HS-5 (cell line): ENCODE results near the gene PRKCH.

Experiments used
- DNase-seq: peaks from one replicate; pipeline ENCODE4 v3.0.0-alpha.2; 2012; ENCODE audit warnings: low read depth

PRKCH gene

DNA sequence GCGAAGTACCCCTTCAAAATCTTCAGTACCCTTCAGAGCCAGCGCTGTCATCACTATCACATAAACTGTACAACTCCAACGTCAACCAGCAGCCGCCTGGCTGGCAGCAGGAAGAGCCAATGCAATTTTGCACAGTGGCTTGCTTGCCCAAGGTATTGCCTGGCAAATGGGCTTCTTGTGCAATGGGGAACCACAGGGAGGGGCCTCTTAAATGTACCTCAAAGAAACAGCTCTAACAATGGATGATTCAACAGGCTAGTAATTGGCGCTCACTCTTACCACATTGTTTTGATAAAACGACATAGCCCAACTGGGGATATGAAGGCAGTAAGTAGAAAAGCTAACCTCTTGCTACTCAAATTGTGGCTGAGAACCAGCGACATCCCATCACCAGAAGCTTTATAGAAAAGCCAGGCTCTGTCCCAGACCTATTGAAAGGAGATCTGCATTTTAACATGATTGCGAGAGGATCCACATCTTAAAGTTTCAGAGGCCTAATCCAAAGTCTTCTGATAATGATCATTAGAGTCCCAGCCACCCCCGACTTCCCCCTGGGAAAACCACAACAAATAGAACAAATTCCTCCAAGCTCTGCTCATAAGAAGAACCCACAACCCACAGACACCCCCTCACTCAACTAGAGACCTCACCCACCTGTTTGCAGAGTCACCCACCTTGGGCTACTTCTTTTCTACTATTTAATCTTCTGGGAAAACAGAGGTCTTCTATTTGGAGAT is 248.6 kb downstream of the PRKCH start:
- no peak for DNase-seq

DNA sequence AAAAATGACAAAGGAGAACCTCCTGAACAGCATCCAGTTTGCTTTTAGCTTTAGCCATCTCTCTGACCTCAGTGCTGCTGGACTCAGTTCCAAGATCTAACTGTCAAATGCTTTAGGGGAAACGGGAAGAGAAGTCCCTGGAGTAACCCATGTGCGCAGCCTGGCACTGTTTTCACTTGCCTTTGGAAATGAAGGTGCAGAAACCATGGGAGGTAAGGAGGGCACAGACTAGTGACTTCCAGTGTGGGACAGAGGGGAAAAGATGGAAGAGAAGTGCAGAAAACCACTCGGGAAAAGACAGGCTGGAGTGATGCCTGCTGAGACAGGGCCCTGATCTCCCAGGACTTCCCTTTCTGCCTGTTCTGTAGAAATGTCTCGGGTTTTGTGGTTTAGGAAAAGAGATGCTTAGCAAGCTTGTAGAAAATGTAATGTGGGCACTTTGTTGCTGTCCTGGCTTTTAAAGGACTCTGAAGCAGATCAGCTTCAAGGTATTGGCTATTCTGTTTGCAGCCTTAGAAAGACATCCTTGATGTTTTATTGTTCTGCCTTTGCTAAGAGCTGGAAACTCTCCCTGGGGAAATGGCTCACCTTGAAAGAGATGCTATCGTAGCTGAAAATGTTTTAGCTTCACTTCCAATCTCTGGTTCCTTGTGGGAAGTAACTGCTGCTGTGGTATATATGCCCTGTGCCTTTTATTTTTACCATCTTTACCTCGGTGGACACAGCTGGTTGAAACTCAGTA is 249.3 kb downstream of the PRKCH start:
- DNase-seq, result no peak

- DNase-seq, result no peak
These were observed 250.5 kb downstream of the PRKCH start for GRCh38 chr14:61571917-61572316.

DNA sequence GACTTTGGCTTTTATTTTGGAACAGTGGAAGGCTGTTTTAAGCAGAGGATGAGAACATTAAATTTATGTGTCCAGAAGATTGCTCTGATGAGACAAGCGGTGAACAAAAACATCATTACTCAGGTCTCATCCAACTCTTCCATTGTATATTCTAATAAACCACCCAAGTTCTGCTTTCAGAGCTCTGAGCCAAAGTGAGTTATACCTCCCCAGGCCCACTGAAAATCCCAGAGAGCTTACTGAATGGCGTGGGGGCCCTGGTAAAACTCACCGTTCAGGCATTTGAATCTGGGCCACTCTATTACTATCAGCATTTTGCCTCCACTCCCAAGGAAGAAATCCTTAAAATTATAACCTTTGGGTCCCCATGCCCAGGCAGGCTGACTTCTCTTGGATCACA is 251.9 kb downstream of the PRKCH start:
- DNase-seq, result no peak

DNA sequence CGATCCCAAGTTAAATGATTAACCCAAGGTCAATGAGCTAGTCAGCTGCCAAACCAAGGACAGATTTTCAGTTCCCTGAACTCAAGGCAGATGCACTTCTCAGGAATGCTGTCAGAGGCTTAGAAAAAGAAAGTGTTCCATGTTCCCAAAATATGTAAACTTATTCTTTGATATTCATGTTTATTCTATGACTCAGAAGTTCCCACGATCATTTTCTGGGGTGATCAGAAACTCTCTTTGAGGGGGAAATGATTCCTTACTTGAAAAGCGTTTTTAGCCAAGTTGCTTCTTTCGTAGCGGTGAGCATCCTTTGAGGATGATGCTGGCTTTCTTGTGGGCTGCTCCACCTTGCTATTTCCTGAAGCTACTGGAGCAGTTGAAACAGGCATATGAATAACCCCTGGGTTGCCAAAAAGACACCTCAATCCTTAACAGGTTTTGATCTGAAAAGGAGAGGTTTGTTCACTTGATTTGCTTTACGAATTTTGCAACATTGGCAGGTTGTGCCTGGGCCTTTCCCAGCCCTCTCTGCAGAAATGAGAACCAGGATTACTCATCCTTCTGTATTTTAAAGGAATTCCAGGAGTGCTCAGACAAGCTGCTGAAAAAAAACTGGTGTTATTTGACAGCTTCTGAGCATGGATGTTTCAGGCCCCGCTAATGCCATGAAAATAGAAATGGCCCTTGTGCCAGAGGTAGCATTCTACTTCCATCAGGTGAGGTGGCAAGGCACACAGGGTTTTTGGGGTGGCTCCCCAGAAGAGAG is 252.6 kb downstream of the PRKCH start:
- DNase-seq, result no peak

- no peak for DNase-seq
These were observed 253.1 kb downstream of the PRKCH start for GRCh38 chr14:61574514-61574807.

GRCh38 chr14:61575126-61575525 is 253.7 kb downstream of the PRKCH start:
- DNase-seq, result no peak

GRCh38 chr14:61575551-61576150 is 254.3 kb downstream of the PRKCH start:
- DNase-seq, result no peak

DNA sequence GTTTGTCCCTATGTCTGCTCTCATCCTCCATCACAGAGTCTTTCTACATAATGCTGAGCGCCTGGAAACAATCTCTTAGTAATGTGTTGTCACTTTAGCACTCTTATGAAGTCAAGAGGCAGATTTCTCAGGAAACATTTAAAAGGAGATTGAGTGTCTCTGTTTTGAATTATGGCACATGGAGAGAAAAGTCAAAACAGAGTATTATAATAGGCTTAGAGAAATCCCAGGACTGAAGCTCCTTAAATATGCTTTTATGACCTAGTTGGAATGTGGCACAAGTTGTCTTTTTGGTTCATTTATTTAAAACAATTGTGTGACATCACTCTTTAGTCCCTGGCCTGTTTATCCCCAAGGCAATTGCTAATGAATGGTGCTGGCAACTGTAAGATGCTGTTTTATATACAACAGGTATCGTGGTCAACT is 256.1 kb downstream of the PRKCH start:
- DNase-seq, result no peak

DNA sequence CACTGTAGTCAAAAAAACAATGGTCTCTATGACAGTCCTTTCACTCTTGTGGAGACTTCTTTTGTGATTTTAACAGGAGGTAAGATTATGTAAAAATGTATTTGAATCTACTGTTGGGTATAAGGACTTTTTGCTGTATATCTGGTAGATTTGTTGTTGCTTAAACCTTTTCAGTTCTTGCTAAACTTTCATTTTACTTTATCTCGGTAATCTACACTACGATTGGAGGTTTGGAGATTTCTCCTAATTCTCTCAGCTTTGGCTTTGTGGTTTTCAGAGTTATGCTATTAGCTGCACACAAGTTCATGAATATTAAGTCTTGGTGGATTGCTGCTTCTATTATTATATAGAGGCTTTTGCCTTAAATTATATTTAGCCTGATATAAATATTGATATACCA is 257.4 kb downstream of the PRKCH start:
- DNase-seq, result no peak

DNA sequence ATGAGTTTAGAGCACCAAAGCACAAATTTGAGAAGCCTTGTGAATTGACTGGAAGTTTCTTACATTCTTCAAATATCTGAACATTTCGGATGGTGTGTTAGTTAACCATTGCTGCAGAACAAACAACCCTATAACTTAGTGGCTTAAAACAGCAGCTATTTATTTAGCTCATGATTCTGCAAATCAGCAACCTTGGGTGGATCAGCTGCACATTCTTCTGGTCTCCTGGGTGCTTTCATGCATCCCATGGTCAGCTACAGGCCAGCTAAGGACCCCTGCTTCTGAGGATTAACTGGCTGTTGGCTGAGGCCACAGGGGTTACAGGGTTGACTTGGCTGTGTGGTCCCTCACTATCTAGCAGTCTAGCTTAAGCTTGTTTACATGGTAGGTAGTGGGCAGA is 260.0 kb downstream of the PRKCH start:
- DNase-seq, result no peak

GRCh38 chr14:61581955-61582615 is 260.7 kb downstream of the PRKCH start:
- DNase-seq, result no peak

DNA sequence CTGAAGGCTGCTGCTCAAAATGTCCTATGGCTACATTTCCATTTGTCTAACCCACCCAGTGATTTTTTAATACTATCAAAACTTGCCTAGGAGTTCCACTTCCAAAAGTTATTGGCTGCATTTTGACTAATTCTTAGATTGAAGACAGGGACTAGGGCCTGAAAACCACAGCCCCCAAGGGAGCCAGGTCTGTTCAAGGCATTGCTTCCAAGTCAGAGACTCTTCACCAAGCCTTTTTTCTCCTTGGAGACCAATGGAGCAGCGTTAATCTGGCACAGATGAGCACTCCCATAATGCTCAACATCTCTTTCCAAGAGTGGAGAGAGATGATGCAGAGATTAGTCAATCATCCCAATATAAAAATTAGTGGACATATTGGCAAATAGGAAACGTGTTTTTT is 261.4 kb downstream of the PRKCH start:
- no peak for DNase-seq

- peak; percentile 51 for DNase-seq
These were observed 263.0 kb downstream of the PRKCH start for GRCh38 chr14:61584331-61584741.

GRCh38 chr14:61585598-61586543 is 264.5 kb downstream of the PRKCH start:
- peak; percentile 47 for DNase-seq

- peak; percentile 67 for DNase-seq
These were observed 265.2 kb downstream of the PRKCH start for GRCh38 chr14:61586544-61587055.

GRCh38 chr14:61587081-61587713 is 265.8 kb downstream of the PRKCH start:
- DNase-seq, result no peak

GRCh38 chr14:61588419-61588901 is 267.1 kb downstream of the PRKCH start:
- DNase-seq, result no peak

DNA sequence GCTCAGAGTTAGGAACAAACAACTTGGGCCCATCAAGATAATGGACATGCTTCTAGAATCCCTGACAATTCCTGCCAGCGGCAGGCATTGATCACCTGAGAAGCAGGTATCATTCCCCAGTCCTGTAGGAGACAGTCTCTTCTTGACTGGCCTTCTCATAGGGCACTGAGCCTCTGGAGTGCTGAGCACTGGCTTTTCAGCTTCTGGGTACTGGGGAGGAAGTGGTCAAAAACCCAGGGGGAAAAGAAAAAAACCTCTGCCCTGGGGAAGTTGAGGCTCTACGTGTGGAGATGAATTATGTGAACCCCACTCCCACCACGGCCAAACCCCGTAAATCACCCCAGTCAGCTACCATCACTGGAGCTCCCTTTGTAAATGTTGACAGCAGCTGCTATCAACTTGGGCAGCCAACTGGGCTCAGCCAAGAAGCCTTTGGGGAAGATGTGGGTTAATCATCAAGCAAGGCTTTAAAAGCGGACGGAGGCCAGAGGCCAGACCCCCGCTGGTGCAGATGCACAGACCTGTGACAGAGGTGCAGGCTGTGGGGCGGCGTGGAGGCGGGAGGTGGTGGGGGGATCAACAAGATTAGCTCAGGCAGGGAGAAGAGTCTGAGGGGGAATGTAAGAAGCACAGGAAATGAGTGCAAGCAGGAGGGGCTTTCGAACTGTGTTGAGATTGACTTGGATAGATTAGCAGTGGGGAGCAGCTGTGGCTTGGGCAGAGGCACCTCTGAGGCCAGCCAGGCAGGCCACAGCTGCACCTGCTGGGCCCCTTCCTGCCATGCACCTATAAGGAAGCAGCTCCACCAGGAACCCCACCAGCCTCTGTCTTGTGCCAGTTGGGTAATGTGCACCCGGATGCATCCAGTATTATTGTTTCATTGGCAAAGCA is 268.6 kb downstream of the PRKCH start:
- DNase-seq, result no peak
